HG03066 (cell line): ENCODE measurements around the gene PAX7.
"Not testable (repeated sequence)": the region's sequence is repeated elsewhere in the genome, so short reads cannot be mapped to it uniquely, and the experiment has no call there.

Source experiments
- ATAC-seq: cut with Tn5 transposase; IDR thresholded peaks from one replicate; pipeline ENCODE4 v1.9.1; 2021; ENCODE audit warnings: low read depth; ENCODE audit not compliant: unreplicated experiment

PAX7 gene

DNA sequence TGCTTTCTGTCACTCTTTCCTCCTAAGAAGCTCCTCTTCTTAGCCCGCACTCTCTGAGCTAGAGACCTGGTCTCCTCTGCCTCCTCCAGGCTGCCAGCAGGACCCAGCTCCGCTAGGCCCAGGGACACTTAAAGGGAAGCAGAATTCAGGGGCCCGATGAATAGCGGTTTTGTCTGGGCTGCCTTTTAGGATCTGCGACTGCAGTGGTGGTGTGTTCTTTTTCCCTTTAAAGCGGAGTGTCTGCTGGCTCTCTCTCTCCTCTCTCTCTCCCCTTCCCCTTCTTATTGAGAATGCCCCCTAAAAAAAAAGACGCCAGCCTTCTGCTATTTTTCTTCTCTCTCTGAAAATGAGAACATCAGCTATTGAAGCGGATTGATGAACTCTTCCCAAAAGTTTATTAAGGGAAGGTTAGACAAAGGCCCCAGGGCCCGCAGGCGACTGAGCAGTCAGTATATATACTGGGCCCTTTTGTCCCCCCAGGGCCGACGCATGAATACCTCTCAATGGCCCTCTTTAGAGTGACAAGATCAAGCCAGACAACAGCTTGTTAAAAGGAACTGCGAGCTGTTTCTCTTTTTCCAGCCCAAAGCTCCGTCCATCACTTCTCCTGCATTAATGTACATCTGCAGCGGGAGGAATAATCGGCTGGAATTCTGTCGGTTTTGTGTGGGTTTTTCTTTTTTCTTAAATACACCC, 27.0 kb downstream of the PAX7 start:
- no peak for ATAC-seq

DNA sequence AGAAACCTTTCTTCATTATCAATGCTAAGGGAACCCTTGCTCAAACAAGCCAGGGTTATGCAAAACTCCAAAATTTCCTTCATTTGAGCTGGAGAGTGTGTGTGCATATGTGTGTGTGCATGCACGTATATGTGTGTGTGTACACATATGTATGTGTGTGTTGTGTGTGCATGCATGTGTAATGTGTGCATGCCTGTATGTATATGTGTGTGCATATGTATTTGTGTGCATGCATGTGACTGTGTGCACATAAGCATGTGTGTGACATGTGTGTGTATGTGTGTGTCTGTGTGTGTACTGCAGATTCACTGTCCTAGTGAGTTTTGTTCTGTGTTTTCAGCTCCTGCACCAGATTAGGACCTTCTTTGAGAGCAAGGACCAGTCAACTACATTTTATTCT, 28.2 kb downstream of the PAX7 start:
- ATAC-seq = no peak

DNA sequence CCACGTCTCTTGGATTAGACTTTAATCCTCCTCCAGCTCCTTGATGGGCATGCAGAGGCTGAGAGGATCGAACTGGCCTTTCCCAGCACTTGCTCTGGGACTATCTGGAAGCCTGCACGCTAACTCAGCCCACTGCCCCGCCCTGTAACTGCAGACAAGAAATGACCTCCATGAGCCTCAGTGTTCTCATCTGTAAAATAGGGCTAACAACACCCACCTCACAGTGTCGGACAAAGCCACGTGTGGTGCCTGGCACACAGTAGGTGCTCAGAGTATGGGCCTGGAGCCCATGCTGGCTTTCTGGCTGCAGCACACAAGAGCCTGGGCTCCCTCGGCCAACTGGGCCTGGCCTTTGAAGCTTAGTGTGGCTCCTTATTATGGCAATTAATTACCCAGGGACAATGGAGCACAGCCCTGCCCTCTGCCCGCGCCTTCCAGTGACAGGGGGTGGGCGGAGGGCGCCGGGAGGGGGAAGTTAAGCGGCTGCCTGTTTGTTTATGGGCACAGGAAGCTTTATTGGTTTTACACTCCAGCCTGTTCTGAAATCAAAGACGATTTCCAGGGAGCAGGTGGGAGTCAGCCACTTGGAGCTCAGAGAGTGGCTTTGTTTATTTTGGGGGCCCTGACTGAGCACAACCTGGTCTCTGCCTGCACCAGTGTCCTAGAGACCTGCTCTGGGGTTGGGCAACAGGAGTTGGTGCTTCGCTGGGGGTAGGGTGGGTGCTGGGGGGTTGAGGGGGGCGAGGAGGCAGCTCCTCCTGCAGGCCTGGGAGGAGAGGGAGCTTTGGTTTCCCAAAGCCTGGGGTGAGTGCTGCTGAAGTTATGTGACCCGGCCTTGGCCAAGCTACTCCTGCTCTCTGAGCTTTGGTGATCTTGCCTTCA, 31.0 kb downstream of the PAX7 start:
- ATAC-seq = no peak

DNA sequence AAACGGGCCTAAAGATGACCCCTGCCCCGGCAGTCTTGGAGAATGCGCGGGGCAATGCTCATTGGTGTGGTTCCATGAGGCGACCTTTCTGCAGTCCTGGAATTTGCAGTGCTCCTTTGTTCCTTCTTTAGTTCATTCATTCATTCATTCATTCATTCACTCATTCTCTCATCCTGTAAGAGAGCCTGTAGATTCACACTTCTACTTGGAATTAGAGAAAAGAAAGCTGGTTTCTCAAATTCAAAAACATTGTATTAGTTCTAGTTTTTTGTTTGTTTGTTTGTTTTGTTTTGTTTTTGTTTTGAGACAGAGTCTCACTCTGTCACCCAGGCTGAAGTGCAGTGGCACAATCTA, 31.6 kb downstream of the PAX7 start:
- no peak for ATAC-seq

DNA sequence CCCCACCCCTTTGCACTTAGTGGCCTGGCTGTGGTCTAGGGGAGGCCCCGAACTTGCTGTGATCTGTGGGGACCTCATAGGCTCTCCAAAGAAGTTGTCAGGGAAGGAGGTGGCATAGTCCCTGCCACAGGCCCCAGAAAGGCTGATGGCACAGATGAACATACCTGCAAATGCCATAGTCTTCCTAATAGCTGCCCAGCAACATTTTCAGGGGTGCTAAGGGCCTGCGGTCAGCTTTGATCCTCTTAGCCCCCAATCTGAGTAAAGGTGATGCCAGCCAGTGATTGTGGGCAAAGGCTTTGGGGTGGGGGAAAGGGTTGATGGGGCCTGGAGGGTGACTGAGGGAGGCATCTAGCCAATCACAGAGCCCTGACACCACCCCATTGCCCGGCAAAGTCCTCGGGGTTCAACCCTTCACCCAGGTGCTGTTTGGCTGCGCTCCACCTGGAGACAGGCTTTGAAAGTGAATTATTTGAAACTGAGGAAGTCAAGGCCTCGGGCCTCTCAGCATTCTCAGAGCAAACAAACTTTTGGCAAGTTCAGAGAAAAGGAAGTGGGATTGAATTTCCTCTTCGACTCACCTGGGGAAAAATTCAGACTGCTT, 35.8 kb downstream of the PAX7 start:
- no peak for ATAC-seq

DNA sequence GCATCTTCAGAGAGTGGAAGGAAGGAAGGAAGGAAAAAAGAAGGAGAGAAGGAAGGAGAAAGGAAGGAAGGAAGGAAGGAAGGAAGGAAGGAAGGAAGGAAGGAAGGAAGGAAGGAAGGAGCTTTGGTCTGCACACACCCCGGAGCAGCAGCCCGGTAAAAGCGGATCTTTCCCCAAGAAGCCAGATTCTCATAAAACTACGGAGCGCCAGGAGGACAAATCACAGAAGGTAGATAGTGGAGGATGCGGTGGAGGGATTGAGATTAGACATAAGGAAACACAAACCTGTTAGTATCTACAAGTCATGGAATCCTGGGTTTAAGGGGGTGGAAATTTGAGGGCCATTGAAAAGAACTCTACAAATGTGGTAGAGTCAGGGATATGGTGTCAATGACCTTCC, 36.7 kb downstream of the PAX7 start:
- ATAC-seq = no peak

DNA sequence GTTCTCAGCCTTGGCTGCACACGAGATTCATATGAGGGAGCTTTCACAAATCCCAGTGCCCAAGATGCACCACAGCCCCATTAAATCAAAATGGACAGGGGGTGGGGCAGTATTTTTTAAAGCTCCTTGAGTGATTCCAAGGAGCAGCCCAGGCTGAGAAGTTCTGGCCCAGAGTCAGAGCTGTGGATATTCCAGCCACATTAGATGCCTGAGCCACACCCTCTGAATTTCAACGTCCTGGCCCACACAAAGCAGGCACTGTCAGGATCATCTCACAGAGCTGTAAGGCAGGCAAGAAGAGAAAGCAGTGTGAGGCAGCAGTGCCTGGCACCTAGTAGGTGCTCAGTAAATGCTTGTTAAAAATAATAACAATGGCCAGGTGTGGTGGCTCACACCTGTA, 37.4 kb downstream of the PAX7 start:
- no peak for ATAC-seq

DNA sequence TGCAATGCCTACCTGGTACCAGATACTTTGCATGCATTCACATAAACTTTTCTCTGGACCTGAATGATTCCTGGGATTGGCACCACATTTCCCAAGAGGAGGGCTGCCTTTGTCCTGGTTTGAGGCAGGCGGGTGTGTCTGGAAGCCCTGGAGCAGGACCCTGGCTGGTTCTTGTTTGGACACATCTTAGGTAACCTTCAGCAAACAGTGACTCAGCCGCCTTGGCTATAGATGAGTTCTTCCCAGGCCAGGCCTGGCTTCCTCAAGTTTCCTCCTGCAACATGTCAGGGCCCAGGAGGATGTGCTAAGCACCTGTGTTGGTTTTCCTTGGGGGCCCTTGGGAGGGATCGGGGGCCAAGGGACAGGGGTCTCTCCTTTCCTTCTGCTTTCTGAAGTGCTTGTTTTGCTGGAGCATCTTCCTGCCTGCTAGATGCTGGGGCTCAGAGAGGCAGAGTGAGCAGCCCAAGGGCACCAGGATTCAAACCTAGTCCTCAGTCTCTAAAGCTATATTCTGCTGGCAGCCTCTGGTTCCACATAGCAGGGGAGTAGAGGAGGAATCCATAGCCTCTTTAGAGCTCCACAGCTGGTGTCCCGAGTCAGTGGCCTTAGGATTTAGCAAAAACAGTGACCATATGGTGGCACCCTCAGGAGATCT, 38.2 kb downstream of the PAX7 start:
- ATAC-seq = no peak

DNA sequence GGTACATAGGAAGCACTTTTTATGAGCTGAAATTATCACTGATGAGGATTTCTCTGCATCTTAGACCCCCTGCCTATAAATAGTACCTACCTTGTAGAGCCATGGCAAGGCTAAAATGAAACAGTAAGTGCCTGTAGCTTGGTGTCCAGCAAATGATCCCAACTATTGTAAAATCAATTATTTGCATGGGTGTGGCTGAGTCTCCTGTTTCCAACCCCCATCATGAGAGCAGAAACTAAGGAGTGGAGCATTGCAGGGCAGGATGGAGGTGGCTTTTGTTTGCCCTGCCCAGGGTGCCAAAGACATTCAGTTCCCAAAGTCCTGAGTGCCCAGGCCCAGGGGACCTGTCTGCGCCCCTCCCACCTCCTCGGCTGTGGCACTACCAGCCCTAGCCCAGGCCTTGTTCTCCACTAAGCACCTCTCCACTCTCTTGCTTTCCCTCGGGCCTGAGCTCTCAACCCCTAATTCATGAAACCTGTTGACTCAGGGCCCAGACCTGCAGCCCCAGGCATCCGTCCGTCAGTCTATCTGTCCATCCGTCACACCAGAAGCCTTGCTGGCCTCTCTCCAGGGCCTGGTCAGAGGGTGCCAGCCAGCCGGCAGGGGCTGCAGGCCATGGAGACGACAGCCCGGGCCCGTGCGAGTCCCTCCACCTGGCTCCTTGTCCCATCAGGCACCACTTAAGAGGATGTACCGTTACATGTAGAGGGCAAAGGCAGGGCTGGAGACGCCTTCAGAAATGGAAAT, 39.6 kb downstream of the PAX7 start:
- no peak for ATAC-seq

DNA sequence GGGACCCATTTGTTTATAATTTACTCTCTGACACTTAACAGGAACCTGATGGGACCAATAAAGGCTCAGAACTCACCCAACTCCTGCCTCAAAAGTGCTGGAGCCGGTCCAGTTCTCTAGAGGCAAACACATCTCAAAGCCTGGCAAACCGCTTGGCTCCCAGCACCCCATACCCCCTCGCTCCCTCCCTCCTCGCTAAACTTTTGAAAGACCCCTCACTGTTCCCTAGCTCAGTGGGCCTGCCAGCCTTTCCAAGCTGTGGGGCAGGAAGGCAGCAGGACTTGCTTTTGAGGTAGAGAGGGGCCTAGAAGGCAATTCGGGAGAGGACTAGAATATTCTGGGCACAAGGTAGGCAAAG, 40.2 kb downstream of the PAX7 start:
- no peak for ATAC-seq

DNA sequence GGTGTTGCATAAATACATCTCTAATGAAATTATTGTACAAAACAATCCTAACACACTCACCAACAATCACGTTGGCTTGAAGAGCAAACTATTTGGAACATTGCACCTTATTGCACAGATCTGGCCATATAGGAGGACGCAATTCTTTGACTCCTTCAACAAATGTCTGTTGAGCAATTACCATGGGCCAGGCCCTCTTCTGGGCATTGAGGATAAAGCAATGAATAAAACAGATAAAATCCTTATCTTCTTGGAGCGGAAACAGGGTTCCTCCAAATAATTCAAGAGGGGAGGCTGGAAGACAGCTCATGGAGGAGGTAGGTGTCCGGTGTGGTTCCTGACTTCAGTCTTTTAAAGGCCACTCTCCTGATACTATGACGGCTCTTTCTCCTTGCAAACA, 43.3 kb downstream of the PAX7 start:
- ATAC-seq = no peak

DNA sequence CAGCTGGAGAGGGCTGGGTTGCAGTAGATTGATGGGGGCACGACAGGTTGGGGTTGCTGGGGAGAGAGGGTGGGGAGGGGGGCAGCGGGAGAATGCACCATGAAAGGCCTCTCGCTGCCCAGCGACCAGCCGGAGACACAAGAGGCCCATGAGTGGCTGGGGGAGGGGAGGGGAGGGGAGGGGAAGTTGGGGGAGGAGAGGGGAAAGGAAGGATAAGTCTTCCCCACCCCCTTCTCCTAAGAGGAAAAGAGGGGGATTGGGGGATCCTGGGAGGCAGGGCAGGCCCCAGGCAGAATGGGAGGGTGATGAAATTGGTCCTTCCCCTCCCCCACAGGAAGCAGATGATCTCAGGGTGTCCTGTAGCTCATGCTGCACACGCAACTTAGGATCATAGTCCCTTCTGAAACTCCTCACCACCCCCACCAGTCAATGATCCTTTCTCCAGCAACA, 45.7 kb downstream of the PAX7 start:
- no peak for ATAC-seq

DNA sequence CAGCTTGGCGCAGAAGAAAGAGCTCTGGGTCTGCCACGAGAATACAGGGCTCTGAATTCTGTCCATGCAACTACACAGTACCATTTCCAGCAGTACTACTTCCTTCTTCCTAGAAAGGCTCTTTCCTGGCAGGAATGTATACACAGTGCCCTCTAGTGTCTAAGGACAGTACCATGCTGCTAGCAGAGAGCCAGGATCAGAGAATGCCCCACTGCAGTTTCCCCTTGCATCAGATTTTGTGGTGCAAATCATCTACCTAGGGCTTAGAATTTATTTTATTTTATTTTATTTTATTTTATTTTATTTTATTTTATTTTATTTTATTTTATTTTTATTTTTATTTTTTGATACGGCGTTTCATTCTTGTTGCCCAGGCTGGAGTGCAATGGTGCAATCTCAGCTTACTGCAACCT, 50.8 kb downstream of the PAX7 start:
- ATAC-seq = no peak

DNA sequence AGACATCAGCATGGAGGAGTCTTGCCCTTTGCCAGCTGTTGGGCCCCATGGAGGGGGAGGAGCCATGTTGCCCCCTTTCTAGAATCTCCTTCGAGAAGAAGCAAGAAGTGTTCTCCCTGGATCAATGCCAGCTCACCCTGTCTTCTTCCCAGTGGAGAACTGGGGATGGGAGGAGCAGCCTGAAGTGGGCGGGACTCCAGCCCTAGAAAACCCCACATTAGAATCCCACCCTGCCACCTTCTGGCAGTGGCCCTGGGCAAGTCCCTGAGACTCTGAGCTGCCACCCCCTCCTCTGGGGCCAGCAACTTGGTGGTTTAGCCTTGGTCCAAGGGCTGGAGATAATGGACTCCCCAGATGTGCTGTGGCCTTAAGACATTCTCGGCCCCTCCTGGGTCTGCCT, 51.7 kb downstream of the PAX7 start:
- no peak for ATAC-seq

DNA sequence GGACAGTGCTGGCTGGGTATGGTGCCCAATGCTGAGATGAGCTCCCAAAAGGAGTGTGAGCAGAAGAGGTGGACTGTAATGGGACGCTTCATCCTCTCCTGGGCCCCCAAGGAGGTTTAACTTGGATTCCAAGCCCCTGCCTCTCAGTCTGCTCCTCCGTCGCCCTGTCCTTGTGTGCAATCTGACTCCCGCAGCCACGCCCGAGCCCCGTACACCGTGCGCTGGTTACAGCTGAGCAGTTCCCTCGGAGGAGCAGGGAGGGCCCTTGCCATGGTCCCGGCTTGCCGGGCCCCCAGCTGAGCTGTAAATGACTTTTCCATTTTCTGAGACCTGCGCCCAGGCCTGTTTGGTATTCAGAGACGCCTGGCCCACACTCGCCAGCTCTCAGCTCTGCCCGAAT, 53.7 kb downstream of the PAX7 start:
- ATAC-seq = no peak

DNA sequence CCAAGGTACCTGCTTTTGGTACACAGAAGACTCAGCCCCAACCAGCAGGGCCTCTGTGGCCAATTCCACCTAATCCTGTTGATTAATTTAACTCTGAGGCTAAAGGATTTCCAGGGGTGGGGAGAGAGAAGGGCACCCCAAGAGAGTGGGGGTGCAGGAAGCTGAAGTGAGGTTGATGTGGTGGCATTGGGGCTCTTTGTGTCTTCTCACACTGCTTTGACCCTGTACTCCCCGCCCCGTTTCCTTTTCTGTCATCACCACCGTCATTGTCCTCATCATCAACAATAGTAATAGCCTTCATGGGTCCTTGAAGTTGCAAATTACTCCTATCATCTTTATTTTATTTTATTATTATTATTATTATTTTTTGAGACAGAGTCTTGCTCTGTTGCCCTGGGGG, 55.9 kb downstream of the PAX7 start:
- ATAC-seq = no peak

DNA sequence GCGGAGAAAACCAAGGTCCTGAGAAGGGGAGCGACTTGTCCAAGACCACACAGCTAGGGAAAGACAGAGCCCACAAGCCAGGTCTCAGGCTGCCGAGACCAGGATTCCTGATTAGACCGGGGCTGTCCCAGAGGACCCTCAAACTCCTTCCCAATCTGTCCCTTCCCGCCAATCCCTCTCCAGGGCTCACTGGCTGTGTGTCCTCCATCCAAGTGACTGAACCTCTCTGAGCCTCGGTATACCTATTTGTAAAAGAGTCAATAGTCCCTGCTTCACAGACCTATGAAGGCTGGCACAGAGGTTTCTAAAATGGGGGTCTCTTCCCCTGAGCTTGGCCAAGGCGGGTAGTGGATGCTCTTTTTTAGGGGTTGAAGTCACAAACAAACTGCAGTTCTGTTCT, 56.6 kb downstream of the PAX7 start:
- ATAC-seq = no peak

DNA sequence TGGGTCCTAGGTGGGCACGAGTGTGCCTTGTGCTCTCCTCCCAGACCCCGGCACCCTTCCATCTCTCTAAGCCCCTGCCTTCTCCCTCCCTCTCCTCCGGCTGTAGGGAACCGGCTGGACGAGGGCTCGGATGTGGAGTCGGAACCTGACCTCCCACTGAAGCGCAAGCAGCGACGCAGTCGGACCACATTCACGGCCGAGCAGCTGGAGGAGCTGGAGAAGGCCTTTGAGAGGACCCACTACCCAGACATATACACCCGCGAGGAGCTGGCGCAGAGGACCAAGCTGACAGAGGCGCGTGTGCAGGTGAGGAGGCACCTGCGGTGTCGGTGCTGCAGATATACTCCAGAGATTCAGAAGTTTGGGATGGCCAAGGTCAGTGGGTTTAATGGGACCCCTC, 61.0 kb downstream of the PAX7 start:
- ATAC-seq = no peak

DNA sequence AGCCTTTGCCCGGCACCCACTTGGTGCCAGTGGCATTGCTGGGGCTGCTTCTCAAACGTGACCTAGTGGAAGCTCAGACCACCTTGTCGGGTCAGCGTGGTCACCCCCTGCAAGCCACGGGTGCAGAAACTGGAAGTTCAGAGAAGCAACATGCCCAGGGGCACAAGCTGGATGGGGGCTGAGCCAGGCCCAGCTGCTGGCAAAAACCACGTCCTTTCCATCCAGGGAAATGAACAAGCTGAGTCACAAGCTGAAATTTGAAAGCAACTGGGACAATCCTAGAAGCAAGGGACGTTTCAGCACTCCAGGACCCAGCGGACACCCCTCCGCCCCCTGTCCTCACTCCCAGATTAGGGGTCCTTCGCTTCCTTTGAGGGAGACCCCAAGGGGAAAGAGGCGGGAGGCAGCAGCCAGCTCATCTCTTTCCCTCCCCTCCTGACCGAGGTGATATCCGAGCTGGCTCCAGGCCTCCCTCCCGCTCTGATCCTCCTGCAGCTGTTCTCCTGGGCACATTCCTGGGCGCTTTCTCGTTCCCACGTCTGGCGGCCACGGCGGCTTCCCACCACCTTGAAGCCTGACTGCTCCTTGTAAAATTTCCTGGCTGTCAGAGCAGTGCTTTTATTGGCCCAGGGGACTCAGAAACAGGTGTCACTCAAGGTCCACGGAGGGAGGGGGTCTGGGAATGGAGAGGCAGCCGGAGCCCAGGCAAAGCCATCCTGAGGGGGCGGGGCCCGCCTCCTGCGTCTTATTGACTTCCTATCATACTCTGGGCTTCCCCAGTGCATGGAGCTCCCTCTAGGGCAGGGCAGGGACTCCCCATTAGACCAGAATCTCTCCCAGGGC, 62.8 kb downstream of the PAX7 start:
- no peak for ATAC-seq

DNA sequence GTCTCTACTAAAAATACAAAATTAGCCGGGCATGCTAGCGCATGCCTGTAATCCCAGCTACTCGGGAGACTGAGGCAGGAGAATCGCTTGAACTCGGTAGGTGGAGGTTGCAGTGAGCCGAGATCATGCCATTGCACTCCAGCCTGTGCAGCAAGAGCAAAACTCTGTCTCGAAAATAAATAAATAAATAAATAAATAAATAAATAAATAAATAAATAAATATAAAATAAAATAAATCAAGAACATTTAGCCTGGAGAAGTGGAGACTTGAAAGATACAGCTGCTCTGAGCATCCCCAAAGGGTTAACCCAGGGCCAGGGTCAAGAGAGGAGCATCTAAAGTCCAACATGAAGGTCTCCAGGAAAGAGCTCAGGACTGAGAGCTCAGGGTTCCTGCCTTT, 63.6 kb downstream of the PAX7 start:
- ATAC-seq = not testable (repeated sequence)
